Measurements from ENCODE around the gene PIP5K1C.

DNA sequence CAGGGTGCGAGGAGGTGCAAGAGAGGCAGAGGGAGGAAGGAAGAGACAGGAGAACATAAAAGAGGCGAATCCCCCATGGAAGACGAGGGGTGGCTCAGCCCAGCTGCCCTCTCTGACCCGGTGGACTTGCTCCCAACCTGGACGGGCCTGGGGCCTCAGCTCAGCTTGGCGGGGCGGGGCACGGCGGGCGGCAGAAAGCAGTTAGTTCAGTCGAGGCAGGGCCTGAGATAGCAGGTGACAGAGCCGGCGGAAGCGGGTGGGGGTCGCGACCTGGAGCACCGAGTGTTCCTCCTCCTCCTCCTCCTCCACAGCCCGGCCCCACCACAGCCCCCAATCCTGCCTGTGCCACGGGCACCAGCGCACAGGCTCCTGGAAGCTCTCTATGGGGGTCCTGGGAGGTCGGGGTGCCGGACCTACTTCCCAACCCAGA is 66.7 kb downstream of the PIP5K1C start:
- no peak for TF ChIP-seq CTCF (IDR thresholded peaks at IDR 0.05; ENCODE audit: borderline replicate concordance, extremely low read depth, low read length, poor library complexity, severe bottlenecking)
- no peak for TF ChIP-seq EZH2 (IDR thresholded peaks at IDR 0.05; ENCODE audit: borderline replicate concordance, low read depth, low read length, severe bottlenecking)
